GM12878 (cell line): ENCODE data around the gene CABLES1. TPM values are rescaled to one million over a fixed set of nuclear protein-coding genes. Genes with fewer than 3 reads are reported as not detected.

Experiments used
- ATAC-seq: fragments of 200-7000 bp; cut with Tn5 transposase; 3 replicates; pipeline ENCODE4 v1.9.1; 2020; ENCODE audit warnings: mild to moderate bottlenecking, moderate library complexity
- BruUV-seq: library from RNA; stranded (reverse); fragments of 400-500 nt; replicated peaks from 2 replicates; lab custom pipeline; 2021; lab: Mats Ljungman, UMichigan
- CTCF ChIA-PET: fragments of 300-600 bp; sonication (Branson Sonifier 250); formaldehyde crosslinking; extraction: SDS; loops from one replicate; lab custom pipeline; 2021; ENCODE audit warnings: inconsistent platforms; lab: Yijun Ruan, JAX
- POLR2A ChIA-PET: fragments of 350-600 bp; formaldehyde crosslinking; extraction: SDS; loops from one replicate; lab custom pipeline; 2021; ENCODE audit warnings: inconsistent platforms; lab: Charles Lee
- RAD21 ChIA-PET: fragments of 300-600 bp; sonication (Branson Sonifier 250); formaldehyde crosslinking; loops from one replicate; lab custom pipeline; 2023; ENCODE audit warnings: antibody characterized with exemption; ENCODE audit not compliant: unreplicated experiment; lab: Charles Lee
- SMC1A ChIA-PET: fragments of 300-600 bp; sonication (Branson Sonifier 250); formaldehyde crosslinking; loops from one replicate; lab custom pipeline; 2023; ENCODE audit not compliant: unreplicated experiment, uncharacterized antibody; lab: Charles Lee
- DNase-seq: peaks from one replicate; pipeline ENCODE4 v3.0.0-alpha.2; 2011; ENCODE audit warnings: low read depth, low spot score
- FAIRE-seq: peaks from 3 replicates; lab custom pipeline; 2011; peaks lifted over from hg19 to GRCh38; lab: Jason Lieb, UNC
- H2AFZ ChIP-seq: 2 replicates; pipeline ENCODE4 v1.6.0; 2011; ENCODE audit warnings: low read depth, low read length, control low read depth; ENCODE audit not compliant: control insufficient read depth
- H3K27ac ChIP-seq: 2 replicates; pipeline ENCODE4 v1.5.1; 2011; ENCODE audit warnings: control low read depth; ENCODE audit not compliant: control insufficient read depth, insufficient read depth
- H3K27me3 ChIP-seq, 2 experiments: replicated peaks in 1 of 2; 2 replicates each; pipeline versions ENCODE4 v1.6.0 to v1.6.1; 2011; ENCODE audit warnings: low read length in 1 of 2; ENCODE audit not compliant: control insufficient read depth in 2 of 2, insufficient read depth in 2 of 2
- H3K36me3 ChIP-seq, 2 experiments: 2 replicates each; pipeline ENCODE4 v1.5.1; 2011; ENCODE audit warnings: low read length in 1 of 2; ENCODE audit not compliant: control insufficient read depth in 2 of 2, insufficient read depth in 2 of 2
- H3K4me1 ChIP-seq: 2 replicates; pipeline ENCODE4 v1.6.1; 2011; ENCODE audit warnings: mild to moderate bottlenecking, low read length, moderate library complexity, mixed read lengths; ENCODE audit not compliant: control insufficient read depth, insufficient read depth
- H3K4me2 ChIP-seq: 2 replicates; pipeline ENCODE4 v1.6.0; 2011; ENCODE audit warnings: control low read depth; ENCODE audit not compliant: control insufficient read depth, insufficient read depth
- H3K4me3 ChIP-seq: fragments of 200-600 bp; sonication (generic); 2 replicates; pipeline ENCODE4 v1.5.1; 2016
- H3K79me2 ChIP-seq: 2 replicates; pipeline ENCODE4 v1.6.0; 2011; ENCODE audit warnings: low read length; ENCODE audit not compliant: control insufficient read depth, insufficient read depth
- H3K9ac ChIP-seq: 2 replicates; pipeline ENCODE4 v1.8.0; 2011; ENCODE audit warnings: low read length, control low read depth, mixed read lengths; ENCODE audit not compliant: control insufficient read depth, insufficient read depth
- H3K9me3 ChIP-seq: replicated peaks from 3 replicates; pipeline ENCODE4 v1.5.1; 2011; ENCODE audit warnings: mild to moderate bottlenecking, low read length; ENCODE audit not compliant: control insufficient read depth, insufficient read depth
- H4K20me1 ChIP-seq: 2 replicates; pipeline ENCODE4 v1.6.0; 2011; ENCODE audit not compliant: control insufficient read depth, insufficient read depth
- ATF7 ChIP-seq: fragments of 450-650 bp; IDR thresholded peaks from 2 replicates; pipeline ENCODE4 v1.6.1; 2016; ENCODE audit warnings: low read depth, mild to moderate bottlenecking
- CHD4 ChIP-seq: fragments of 200-600 bp; sonication (generic); IDR thresholded peaks from 2 replicates; pipeline ENCODE4 v1.6.1; 2016; ENCODE audit warnings: mild to moderate bottlenecking
- CREM ChIP-seq: IDR thresholded peaks from 2 replicates; pipeline ENCODE4 v1.6.1; 2014; ENCODE audit warnings: antibody characterized with exemption, low read depth
- GABPA ChIP-seq: IDR thresholded peaks from 2 replicates; pipeline ENCODE4 v1.6.1; 2014; ENCODE audit warnings: antibody characterized with exemption, low read depth, mild to moderate bottlenecking, inconsistent platforms
- KDM1A ChIP-seq: fragments of 200-600 bp; sonication (generic); IDR thresholded peaks from 2 replicates; pipeline ENCODE4 v1.6.1; 2016; ENCODE audit warnings: borderline replicate concordance
- MAX ChIP-seq: IDR thresholded peaks from 2 replicates; pipeline ENCODE4 v1.6.1; 2012; ENCODE audit warnings: low read depth, low read length, improper control_type of control experiment
- MLLT1 ChIP-seq: fragments of 450-650 bp; IDR thresholded peaks from 2 replicates; pipeline ENCODE4 v1.6.1; 2016; ENCODE audit warnings: mild to moderate bottlenecking
- NFXL1 ChIP-seq: fragments of 450-650 bp; IDR thresholded peaks from 2 replicates; pipeline ENCODE4 v1.6.1; 2017; ENCODE audit warnings: antibody characterized with exemption, mild to moderate bottlenecking, borderline replicate concordance
- PAX8 ChIP-seq: fragments of 450-650 bp; IDR thresholded peaks from 2 replicates; pipeline ENCODE4 v1.6.1; 2017; ENCODE audit warnings: mild to moderate bottlenecking, moderate library complexity
- SPI1 ChIP-seq: IDR thresholded peaks from 2 replicates; pipeline ENCODE4 v1.6.1; 2011; ENCODE audit warnings: low read depth, mild to moderate bottlenecking, low read length, moderate library complexity, borderline replicate concordance; ENCODE audit not compliant: insufficient read depth
- ZNF24 ChIP-seq: fragments of 450-650 bp; IDR thresholded peaks from 2 replicates; pipeline ENCODE4 v1.6.1; 2017; ENCODE audit warnings: antibody characterized with exemption, mild to moderate bottlenecking
- WGBS: methylation state at CpG from one replicate; pipeline ENCODE4 v1.1.6; 2016; ENCODE audit warnings: low lambda C conversion rate; ENCODE audit not compliant: insufficient replicate concordance, insufficient coverage; ENCODE audit errors: missing lambda C conversion rate; 5-methylcytosine and 5-hydroxymethylcytosine counted together
- in situ Hi-C: fragments of 300-500 bp; cut with MboI; formaldehyde crosslinking; loops from 9 replicates; pipeline ENCODE4 v1.14.3; 2018; ENCODE audit warnings: mixed read lengths
- intact Hi-C: fragments of 100-400 bp; cut with micrococcal nuclease; formaldehyde crosslinking; loops from one replicate; pipeline ENCODE4 v1.14.2; 2022; ENCODE audit not compliant: unreplicated experiment
- polyA plus RNA-seq, 11 experiments: library from polyadenylated mRNA; depleted of rRNA in 4 of 11; unstranded in 6 of 11; stranded (reverse) in 5 of 11; fragments of >200 nt; fragmentation: Nextera tagmentation in 4 of 11; fragmentation: Illumina TruSeq in 1 of 11; extraction: Ambion mirVana in 4 of 11; extraction: Trizol in 1 of 11; gene quantifications; 1 replicate in 1 of 11; 2 replicates in 10 of 11; pipeline versions ENCODE4 v1.2.1 to v1.2.3, GENCODE V29; 2011 to 2016; ENCODE audit warnings: inconsistent platforms in 2 of 11, missing spikeins in 2 of 11, low read depth in 1 of 11
- total RNA-seq, 4 experiments: library from RNA; depleted of rRNA in 3 of 4; stranded (reverse); fragments of >200 nt in 3 of 4; fragmentation: Illumina TruSeq in 1 of 4; extraction: Trizol in 1 of 4; gene quantifications; 2 replicates each; pipeline versions ENCODE4 v1.2.1 to v1.2.3, GENCODE V29; 2013 to 2021

The CABLES1 gene
- total and polyA plus RNA-seq, 10 of the 15 experiments (the other 5 are each of a cell fraction or from before 2014, with no cell fraction given), result 2.9 to 27.2 (median 8.2) TPM

GRCh38 chr18:23302511-23302850 lies 167.2 kb downstream of the CABLES1 start:
- 82% methylated on average over 3 of the region's 3 CpGs for WGBS
- in situ Hi-C loops (no loop called here), intact Hi-C loops (no loop called here)
- Histone ChIP-seq H2AFZ (no peak overlapping the region), H3K27me3 (no peaks in the 10 kb centered on the region), H3K9me3 (no peaks in the 10 kb centered on the region), H4K20me1 (no peaks in the 10 kb centered on the region), H3K27ac (no peak overlapping the region), H3K4me1 (peaks cover 9% of the 10 kb centered on the region), H3K79me2 (no peaks in the 10 kb centered on the region), H3K9ac (no peak overlapping the region), H3K4me3 (no peak overlapping the region), H3K4me2 (no peak overlapping the region), H3K36me3 (no peaks in the 10 kb centered on the region; a peak in 2 of 4 replicates)
- RAD21 ChIA-PET, result no interaction called here
- ATAC-seq, result no peak
- no peak for DNase-seq
- CTCF ChIA-PET, result no interaction called here
- SMC1A ChIA-PET, result interaction anchor here (1.4 kb wide), 1 partner anchor 31 kb away, joined by 4 read pairs; no protein-coding TSS in a partner anchor
- no peak for TF ChIP-seq SPI1
- TF ChIP-seq PAX8, result no peak
- no peak for TF ChIP-seq GABPA
- no peak for TF ChIP-seq CREM
- no peak for FAIRE-seq
- no TSS peak for BruUV-seq
- POLR2A ChIA-PET, result no interaction called here

- WGBS, result 91% methylated on average over 8 of the region's 8 CpGs
- intact Hi-C loops, result no loop called here
- BruUV-seq, result no TSS peak
- DNase-seq (no peak), FAIRE-seq (no peak), ATAC-seq (no peak)
- Histone ChIP-seq H4K20me1 (no peaks in the 10 kb centered on the region), H3K27ac (no peak overlapping the region), H2AFZ (no peak overlapping the region), H3K9me3 (no peaks in the 10 kb centered on the region), H3K36me3 (no peaks in the 10 kb centered on the region; a peak in 2 of 4 replicates), H3K27me3 (no peaks in the 10 kb centered on the region), H3K79me2 (no peaks in the 10 kb centered on the region), H3K4me1 (peaks cover 14% of the 10 kb centered on the region), H3K9ac (no peak overlapping the region), H3K4me2 (no peak overlapping the region), H3K4me3 (no peak overlapping the region)
- ChIA-PET RAD21 (no interaction called here), CTCF (no interaction called here), POLR2A (interaction anchor here (0.9 kb wide), 1 partner anchor 44 kb away, joined by 6 read pairs; no protein-coding TSS in a partner anchor), SMC1A (interaction anchor here (0.7 to 1.4 kb wide), 3 partner anchors 31 to 79 kb away, joined by 3 to 4 read pairs (median 3); no protein-coding TSS in a partner anchor)
- TF ChIP-seq ATF7, result no peak
- TF ChIP-seq ZNF24, result no peak
- TF ChIP-seq CHD4, result no peak
- TF ChIP-seq KDM1A, result no peak
- TF ChIP-seq MLLT1, result no peak
- TF ChIP-seq MAX, result no peak
- no peak for TF ChIP-seq NFXL1
- in situ Hi-C loops, result no loop called here
Observed at GRCh38 chr18:23302851-23303527, 167.7 kb downstream of the CABLES1 start.
